GM21515 (cell line): ENCODE measurements around the gene TUT7.
"Not testable (repeated sequence)": the region's sequence is repeated elsewhere in the genome, so short reads cannot be mapped to it uniquely, and the experiment has no call there.

Source experiments
- ATAC-seq: cut with Tn5 transposase; IDR thresholded peaks from one replicate; pipeline ENCODE4 v1.9.1; 2021; ENCODE audit not compliant: unreplicated experiment

The TUT7 gene

DNA sequence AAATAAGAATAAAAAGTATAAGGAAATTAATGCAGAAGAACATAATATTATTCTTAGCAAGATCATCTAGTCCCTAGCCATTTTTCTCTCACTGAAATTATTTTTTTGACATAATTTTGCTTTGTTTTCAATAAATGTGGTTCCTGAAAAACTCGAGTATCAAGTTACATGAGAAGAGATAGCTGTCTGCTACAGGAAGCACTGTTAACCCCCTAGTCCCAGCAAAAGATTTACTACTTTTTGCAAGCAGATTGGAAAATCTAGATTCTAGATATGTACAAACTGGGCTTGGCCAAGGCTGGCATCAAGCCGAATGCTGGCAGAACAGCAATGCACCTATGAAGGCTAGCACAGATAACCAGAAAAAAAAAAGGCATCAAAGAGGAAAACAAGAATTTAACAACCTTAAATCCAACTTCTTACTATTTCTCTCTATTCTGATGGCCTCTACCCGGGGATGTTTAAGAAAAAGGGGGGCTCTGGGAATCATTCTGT, 49.9 kb downstream of the TUT7 start:
- ATAC-seq: no peak

DNA sequence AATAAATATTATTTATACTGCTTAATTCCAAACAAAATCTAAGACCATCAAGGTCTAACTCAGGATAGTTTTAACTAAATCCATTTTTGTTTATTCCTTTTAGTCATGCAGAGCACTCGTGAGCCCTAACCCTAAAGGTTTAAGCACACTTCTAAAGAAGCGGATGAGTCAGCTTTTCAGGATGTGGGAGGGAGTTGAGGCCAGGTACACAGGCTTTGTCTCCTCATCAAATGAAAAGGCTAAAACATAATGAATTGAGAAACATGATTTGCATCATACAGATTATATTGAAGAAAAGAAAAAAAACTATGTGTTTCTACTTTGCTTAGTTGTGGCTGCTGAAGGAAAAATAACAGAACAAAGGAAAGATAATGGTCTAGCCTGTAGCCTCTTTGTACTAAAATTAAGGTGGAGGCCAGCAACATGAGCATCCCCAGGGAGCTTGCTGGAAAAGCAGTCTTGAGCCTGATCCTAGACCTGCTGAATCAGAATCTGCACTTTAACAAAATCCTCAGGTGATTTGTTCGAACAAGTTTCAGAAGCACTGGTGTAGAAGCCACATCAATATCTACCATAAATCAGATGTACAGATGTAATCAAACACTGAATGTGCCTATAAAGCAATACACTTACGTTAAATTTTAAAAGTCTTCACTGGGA, 50.8 kb downstream of the TUT7 start:
- ATAC-seq: no peak

DNA sequence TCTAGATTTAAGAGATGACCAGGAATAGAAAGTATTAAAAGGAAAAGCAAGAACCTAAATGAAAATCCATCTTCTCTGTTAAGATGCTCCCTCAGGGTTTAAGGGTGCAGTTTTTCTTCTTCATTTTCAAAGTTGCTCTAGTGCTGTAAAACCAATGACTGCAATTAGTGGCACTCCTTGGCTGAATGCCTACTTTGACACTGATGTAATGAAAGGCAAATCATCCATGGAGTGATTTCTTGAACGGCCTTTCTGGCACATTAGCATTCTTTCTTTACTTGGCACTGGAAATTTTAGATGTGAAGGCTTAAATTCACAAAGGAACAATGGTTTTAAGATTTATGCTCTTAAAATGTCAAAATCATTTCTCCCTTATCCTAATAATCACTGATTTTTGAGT, 52.5 kb downstream of the TUT7 start:
- ATAC-seq: no peak

DNA sequence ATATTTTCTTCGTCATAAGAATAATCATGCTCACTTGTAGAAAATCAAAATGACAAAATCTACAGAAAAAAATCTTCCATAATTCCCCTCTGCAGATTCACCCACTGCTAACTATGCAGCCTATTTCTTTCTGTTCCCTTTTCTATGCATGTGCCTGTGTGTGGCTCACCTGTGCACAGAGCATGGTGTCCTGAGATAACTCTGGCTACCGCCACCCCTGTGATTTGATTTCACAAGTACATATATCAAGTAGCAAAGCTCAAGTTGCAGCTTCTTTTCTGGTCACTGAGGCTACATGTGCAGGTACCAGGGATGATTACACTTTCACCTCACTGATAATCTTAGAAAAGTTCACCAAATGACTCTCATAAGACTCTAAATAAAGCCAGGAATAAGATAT, 53.5 kb downstream of the TUT7 start:
- ATAC-seq: no peak

- no peak for ATAC-seq
These were observed 55.3 kb downstream of the TUT7 start for GRCh38 chr9:86298873-86299272.

DNA sequence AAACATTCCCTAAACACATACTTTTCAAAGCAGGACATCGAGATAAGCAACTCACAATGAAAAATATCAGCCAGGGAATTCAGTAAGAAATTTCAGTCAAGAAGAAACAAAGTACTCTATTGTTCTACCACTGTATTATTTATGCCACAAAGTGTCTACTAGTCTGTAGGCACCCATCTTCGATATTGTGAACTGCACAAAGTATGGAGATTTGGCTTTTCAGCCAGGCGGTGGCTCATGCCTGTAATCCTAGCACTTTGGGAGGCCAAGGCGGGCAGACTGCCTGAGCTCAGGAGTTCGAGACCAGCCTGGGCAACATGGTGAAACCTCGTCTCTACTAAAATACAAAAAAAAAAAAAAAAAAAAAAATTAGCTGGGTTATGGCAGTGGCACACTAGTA, 63.9 kb downstream of the TUT7 start:
- ATAC-seq: not testable (repeated sequence)

DNA sequence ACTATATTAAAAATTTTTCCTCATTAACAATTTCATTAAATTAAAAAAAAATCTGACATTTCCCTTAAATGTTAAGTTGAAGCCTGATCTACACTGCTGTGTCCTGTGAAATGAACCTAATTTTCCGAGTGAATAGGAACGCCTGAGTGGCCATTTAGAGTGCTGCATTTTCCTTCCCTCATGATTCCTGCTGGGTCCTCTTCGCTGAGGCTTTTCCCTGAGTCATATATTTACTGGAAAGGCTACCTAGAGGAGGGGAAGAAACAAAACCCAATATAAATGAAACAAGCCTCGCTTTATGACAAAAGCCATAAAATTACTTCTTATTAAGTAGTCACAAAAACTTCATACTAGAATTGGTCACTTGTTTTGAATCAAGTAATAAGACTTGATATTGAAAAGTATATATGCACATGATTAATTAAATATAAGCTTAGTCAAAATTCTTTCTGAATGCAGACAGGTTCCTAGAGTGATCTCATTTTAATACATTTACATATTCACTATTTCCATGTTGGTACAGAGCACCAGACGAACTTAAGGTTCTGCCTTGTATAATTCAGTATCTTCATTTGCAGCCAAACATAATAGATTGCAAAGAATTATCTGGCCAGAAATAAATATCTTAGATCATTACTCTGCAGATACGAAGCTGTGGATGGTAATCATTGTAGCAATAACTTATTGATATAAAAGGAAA, 65.6 kb downstream of the TUT7 start:
- ATAC-seq: no peak

GRCh38 chr9:86287013-86287412, 67.2 kb downstream of the TUT7 start:
- no peak for ATAC-seq

GRCh38 chr9:86286278-86286677, 67.9 kb downstream of the TUT7 start:
- ATAC-seq: no peak

GRCh38 chr9:86285261-86285660, 68.9 kb downstream of the TUT7 start:
- ATAC-seq: no peak

- ATAC-seq: no peak
These were observed 71.2 kb downstream of the TUT7 start for GRCh38 chr9:86282979-86283535.

DNA sequence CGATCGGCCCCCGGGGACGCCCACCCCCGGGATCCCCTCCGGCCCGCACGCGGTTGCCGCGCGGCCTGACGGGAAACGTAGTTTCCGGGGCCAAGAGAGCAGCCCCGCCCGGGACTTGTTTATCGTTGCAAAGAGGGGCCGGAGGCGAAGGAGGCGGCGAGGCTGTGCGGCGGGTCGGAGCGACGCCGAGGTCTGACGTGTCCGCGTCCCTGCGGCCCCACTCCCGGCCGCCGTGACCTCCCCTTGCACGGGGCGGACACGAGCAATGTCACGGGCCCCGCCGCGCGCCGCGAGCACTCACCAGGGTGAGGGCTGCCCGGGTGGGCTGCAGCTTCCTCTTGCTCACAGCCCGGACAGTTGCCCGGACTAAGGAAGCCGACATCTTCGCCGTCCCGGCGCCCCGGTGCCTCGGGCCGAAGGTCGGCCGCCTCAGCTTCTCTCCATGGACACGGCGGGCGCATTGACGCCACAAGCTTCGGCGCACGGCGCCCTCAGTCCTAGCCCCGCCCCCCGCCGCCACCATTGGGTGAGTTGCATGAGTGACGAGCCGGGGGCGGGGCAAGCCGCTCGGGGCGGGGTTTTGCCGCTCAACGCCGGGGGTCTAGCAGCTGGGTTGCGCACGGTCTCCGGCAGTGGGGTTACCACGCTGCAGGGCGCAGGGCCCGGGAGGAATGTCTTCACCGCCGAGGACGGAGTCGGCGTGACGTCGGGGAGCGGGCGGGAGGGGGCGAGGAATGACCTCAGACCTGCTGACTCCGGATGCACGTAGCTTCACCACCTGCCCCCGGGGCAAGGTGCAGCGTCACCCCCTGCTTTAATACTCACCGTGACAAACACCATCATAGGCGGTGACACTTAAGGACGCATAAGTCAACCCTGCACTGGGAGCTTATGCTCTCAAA, 71.9 kb downstream of the TUT7 start, which contains the start of gene ISCA1:
ISCA1 (minus strand) TSS at position 462 of the 902 bp plus-strand sequence; CDS start at position 382, 80 bp downstream.
- ATAC-seq: peak; percentile 78

DNA sequence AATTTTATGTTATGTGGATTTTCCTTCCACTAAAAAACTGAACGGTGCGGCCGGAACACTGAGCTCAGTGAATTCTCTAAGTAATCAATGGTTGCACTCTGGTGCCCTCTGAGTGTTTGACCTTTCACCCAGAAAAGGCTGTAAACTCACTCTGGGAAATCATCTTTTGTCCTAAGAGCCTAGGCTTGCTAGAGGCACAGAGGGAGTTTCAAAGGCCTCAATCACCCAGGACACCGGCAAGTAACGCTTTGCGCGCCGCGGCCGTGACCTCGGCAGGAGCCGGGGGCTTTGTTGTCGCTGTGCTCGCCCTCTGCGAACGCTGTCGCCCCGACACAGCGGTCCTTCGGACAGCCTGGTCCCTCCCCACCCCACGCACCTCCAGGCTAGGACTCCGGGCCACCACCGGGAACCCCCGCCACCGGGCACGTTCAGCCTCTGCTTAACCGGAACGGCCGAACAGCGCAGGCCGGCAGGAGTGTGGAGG, 72.6 kb downstream of the TUT7 start:
- peak; percentile 35 for ATAC-seq

DNA sequence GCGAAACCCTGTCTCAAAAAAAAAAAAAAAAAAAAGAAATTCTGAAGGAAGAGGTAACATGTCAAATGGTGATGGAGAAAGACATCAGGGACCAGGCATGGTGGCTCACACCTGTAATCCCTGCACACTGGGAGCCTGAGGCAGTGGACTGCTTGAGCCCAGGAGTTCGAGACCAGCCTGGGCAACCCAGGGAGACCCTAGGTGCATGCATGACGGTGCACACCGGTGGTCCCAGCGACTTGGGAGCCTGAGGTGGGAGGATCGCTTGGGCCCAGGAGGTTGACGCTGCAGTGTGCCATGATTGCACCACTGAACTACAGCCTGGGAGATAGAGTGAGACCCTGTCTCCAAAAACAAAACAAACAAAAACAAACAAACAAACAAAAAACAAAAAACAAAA, 73.6 kb downstream of the TUT7 start:
- no peak for ATAC-seq

DNA sequence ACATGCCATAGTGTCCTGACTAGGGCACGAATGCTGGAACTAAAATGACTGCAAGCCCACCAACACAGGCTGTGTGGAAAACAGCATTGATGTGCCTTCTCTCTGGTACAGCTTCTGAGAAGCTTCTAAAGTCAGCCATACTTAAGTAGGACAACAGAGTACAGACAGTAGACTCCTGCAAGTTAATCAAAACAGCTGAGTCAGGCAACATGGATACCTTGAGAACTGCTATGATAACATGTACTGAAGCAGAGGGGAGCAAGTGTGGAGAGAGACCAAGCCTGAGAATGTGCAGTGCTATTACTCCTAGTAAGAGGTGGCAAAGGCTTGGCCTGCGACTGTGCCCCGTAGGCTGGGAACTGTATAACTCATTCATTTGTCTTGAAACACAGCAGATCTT, 74.4 kb downstream of the TUT7 start:
- ATAC-seq: no peak

DNA sequence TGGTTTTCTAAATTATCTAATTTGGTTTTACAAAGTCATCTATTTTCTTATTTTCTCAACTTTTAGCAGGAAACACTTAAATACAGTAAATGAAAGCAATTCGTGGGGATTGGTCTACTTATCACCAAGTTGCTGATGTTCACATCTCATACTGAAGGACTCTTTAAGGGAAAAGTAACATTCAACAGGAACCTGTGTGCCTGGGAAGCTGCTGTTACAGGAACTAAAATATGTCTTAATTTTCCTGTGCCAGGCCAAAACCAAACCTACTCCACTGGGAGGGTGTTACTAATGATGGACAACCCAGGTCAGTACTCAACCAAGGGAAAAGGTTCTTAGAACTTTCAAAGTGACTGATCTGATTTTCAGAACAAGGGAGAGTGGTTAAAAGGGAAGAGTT, 77.1 kb downstream of the TUT7 start:
- ATAC-seq: no peak

DNA sequence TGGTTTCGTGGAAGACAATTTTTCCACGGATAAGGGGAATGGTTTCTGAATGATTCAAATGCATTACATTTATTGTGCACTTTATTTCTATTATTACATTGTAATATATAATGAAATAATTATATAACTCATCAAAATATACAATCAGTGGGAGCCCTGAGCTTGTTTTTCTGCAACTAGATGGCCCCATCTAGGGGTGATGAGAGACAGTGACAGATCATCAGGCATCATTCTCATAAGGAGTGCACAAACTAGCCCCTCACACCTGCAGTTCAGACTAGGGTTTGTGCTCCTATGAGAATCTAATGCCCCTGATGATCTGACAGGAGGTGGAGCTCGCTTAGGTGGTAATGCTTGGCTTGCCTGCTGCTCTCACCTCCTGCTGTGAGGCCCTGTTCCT, 78.2 kb downstream of the TUT7 start:
- ATAC-seq: no peak

GRCh38 chr9:86274821-86275643, 79.2 kb downstream of the TUT7 start:
- ATAC-seq: no peak

- ATAC-seq: no peak
These were observed 82.0 kb downstream of the TUT7 start for GRCh38 chr9:86272221-86272620.

GRCh38 chr9:86263876-86264275, 90.3 kb downstream of the TUT7 start:
- ATAC-seq: no peak
